Upper lobe of right lung (tissue), 1 donor: ENCODE results near the gene BACH2. TPM values are rescaled to one million over a fixed set of nuclear protein-coding genes. Genes with fewer than 3 reads are reported as not detected.

ENCODE experiments used
- ATAC-seq: fragments of 200-7000 bp; cut with Tn5 transposase; one replicate; pipeline ENCODE4 v1.9.1; 2020; ENCODE audit warnings: mild to moderate bottlenecking, moderate library complexity
- DNase-seq: peaks from one replicate; pipeline ENCODE4 v3.0.0-alpha.2; 2020
- H3K27ac ChIP-seq: fragments of 200-600 bp; one replicate; pipeline ENCODE4 v1.8.0; 2022
- H3K27me3 ChIP-seq: fragments of 200-600 bp; one replicate; pipeline ENCODE4 v1.8.0; 2022; ENCODE audit warnings: mild to moderate bottlenecking
- H3K36me3 ChIP-seq: fragments of 200-600 bp; one replicate; pipeline ENCODE4 v1.8.0; 2022
- H3K4me1 ChIP-seq: fragments of 200-600 bp; one replicate; pipeline ENCODE4 v1.8.0; 2022
- H3K4me3 ChIP-seq: fragments of 200-600 bp; one replicate; pipeline ENCODE4 v1.8.0; 2022; ENCODE audit warnings: mild to moderate bottlenecking
- H3K9me3 ChIP-seq: fragments of 200-600 bp; one replicate; pipeline ENCODE4 v1.8.0; 2022
- intact Hi-C: fragments of 100-400 bp; cut with DNase I; formaldehyde crosslinking; loops from one replicate; pipeline ENCODE4 v1.11.0; 2022
- total RNA-seq: library from RNA; stranded (reverse); fragmentation: NEBNext Ultra II Directional; extraction: Animal tissue kit (Norgen Biotek cat#: 25700); gene quantifications from one replicate; pipeline ENCODE4 v1.2.1, GENCODE V29; 2021
- TF ChIP-seq, protein P1 (sequence below): fragments of 200-600 bp; IDR thresholded peaks from one replicate; pipeline ENCODE4 v1.8.0; 2022; ENCODE audit warnings: antibody characterized with exemption
- donor health status: DM: no; HTN: yes; CAD: no; lungs with severe emphysema.

BACH2 gene
- total RNA-seq, 1 donor from 2014 or later = 4.9 TPM

DNA sequence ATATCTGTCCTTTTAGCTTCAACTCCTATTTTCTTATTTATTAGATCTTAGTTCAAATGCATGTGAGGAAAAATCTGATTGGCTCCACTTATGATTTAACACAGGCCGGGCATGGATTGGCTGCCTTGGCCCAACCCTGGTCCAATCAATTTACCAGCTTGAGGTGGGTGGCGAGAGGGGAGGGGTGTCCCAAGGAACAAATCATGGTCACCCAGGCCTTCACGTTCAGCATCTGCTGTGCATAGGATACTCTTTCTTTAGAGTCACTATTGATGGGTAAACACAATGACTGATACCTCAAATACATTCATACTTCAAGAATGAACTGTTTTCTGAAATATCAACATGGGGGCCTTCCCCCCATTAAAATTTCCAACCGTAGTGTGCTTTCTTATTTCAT is 14.9 kb upstream of the BACH2 start:
- Histone ChIP-seq H3K36me3 (no peaks in the 10 kb centered on the region), H3K27me3 (no peaks in the 10 kb centered on the region), H3K27ac (no peak overlapping the region), H3K4me3 (no peak overlapping the region), H3K9me3 (no peaks in the 10 kb centered on the region), H3K4me1 (no peaks in the 10 kb centered on the region)
- intact Hi-C loops = no loop called here
- ATAC-seq = no peak
- DNase-seq = no peak
- TF ChIP-seq, protein P1, sequence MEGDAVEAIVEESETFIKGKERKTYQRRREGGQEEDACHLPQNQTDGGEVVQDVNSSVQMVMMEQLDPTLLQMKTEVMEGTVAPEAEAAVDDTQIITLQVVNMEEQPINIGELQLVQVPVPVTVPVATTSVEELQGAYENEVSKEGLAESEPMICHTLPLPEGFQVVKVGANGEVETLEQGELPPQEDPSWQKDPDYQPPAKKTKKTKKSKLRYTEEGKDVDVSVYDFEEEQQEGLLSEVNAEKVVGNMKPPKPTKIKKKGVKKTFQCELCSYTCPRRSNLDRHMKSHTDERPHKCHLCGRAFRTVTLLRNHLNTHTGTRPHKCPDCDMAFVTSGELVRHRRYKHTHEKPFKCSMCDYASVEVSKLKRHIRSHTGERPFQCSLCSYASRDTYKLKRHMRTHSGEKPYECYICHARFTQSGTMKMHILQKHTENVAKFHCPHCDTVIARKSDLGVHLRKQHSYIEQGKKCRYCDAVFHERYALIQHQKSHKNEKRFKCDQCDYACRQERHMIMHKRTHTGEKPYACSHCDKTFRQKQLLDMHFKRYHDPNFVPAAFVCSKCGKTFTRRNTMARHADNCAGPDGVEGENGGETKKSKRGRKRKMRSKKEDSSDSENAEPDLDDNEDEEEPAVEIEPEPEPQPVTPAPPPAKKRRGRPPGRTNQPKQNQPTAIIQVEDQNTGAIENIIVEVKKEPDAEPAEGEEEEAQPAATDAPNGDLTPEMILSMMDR = no peak

- no peak for ATAC-seq
- no peak for DNase-seq
- Histone ChIP-seq H3K36me3 (no peaks in the 10 kb centered on the region), H3K27me3 (no peaks in the 10 kb centered on the region), H3K9me3 (no peaks in the 10 kb centered on the region), H3K4me1 (no peaks in the 10 kb centered on the region), H3K4me3 (no peak overlapping the region), H3K27ac (no peak overlapping the region)
- TF ChIP-seq, protein P1 = no peak
- intact Hi-C loops = no loop called here
Observed at GRCh38 chr6:90305800-90306448, 9.3 kb upstream of the BACH2 start.

GRCh38 chr6:90304308-90304707 is 7.7 kb upstream of the BACH2 start:
- intact Hi-C loops = no loop called here
- ATAC-seq = no peak
- H3K27ac ChIP-seq = no peak overlapping the region
- H3K36me3 ChIP-seq = no peaks in the 10 kb centered on the region
- no peak overlapping the region for H3K4me3 ChIP-seq
- H3K4me1 ChIP-seq = no peaks in the 10 kb centered on the region
- no peaks in the 10 kb centered on the region for H3K9me3 ChIP-seq
- TF ChIP-seq, protein P1 = no peak
- DNase-seq = no peak
- H3K27me3 ChIP-seq = no peaks in the 10 kb centered on the region

- DNase-seq (no peak), ATAC-seq (peak; percentile 72)
- H3K9me3 ChIP-seq = no peaks in the 10 kb centered on the region
- intact Hi-C loops = no loop called here
- H3K4me1 ChIP-seq = no peaks in the 10 kb centered on the region
- no peaks in the 10 kb centered on the region for H3K36me3 ChIP-seq
- no peaks in the 10 kb centered on the region for H3K27me3 ChIP-seq
- TF ChIP-seq, protein P1 = no peak
- no peak overlapping the region for H3K27ac ChIP-seq
- H3K4me3 ChIP-seq = no peak overlapping the region
Observed at GRCh38 chr6:90303039-90303438, 6.4 kb upstream of the BACH2 start.

DNA sequence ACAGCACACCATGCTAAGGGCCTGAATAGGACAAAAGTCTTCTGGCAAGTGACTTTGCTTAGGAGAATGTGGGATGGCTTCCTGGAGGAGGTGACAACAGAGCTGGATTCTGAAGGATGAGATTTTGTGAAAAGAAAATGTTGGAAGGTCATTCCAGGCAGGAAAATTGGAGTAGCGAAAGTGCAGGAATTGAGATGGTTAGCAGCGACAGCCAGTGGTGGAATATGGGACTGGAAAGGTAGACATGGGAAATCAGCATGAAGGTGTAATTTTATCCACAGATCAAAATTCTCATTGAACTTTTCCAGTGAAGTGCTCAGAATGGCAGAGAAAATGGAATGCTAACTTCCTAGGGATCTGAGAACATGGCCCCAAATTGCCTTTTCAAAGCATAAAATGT is 5.7 kb upstream of the BACH2 start:
- no peak overlapping the region for H3K27ac ChIP-seq
- TF ChIP-seq, protein P1 = no peak
- no peak for DNase-seq
- intact Hi-C loops = no loop called here
- no peaks in the 10 kb centered on the region for H3K36me3 ChIP-seq
- no peaks in the 10 kb centered on the region for H3K27me3 ChIP-seq
- no peak for ATAC-seq
- no peaks in the 10 kb centered on the region for H3K4me1 ChIP-seq
- H3K9me3 ChIP-seq = no peaks in the 10 kb centered on the region
- H3K4me3 ChIP-seq = no peak overlapping the region

DNA sequence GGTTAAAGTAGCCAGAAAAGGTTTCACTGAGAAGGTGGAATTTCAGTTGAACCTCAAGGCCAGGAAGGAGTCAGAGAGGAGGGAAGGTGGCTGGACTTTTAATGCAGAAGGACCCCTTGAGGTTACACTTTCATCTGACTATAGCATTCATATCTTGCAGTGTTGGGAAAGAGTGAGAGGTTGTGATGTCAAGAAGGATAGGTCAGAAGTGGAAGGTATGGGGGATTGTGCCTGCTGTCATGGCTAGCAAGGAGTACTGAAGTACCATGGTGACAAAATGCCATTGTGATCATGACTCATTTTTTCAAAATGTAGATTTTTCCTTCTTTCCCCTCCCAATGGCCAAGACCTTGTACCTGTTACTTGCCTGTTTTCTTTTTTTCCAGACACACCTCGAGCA is 5.2 kb upstream of the BACH2 start:
- TF ChIP-seq, protein P1 = no peak
- H3K4me1 ChIP-seq = no peaks in the 10 kb centered on the region
- no peak overlapping the region for H3K27ac ChIP-seq
- ATAC-seq (no peak), DNase-seq (no peak)
- intact Hi-C loops = no loop called here
- H3K9me3 ChIP-seq = no peaks in the 10 kb centered on the region
- no peaks in the 10 kb centered on the region for H3K27me3 ChIP-seq
- H3K4me3 ChIP-seq = no peak overlapping the region
- no peaks in the 10 kb centered on the region for H3K36me3 ChIP-seq
